NCI-H510A treated with DMSO at 0.1 percent for 48 hours (cell line): ENCODE measurements around the gene GPER1.
"Not testable (repeated sequence)": the region's sequence is repeated elsewhere in the genome, so short reads cannot be mapped to it uniquely, and the experiment has no call there.

Experiments used
- DNase-seq: peaks from one replicate; lab custom pipeline; 2025; lab: John Stamatoyannopoulos, UW

The GPER1 gene

DNA sequence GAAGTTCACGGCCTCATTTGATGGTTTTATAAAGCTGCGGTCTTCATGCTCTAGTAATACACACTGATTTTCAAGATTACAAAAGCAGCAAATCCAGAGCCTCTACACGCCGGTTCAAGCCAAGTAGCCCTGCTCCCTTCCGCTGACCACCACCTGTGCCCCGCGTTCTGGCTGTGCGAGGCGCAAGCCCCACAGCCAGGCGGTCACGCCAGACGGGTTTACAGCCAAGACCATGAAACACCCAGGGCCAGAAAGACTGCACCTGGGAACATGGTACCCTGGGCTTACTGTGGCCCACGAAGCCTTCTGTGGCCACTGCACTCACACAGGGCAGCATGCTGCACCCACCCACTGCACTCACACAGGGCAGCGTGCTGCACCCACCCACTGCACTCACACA, 33.6 kb downstream of the GPER1 start:
- no peak for DNase-seq

DNA sequence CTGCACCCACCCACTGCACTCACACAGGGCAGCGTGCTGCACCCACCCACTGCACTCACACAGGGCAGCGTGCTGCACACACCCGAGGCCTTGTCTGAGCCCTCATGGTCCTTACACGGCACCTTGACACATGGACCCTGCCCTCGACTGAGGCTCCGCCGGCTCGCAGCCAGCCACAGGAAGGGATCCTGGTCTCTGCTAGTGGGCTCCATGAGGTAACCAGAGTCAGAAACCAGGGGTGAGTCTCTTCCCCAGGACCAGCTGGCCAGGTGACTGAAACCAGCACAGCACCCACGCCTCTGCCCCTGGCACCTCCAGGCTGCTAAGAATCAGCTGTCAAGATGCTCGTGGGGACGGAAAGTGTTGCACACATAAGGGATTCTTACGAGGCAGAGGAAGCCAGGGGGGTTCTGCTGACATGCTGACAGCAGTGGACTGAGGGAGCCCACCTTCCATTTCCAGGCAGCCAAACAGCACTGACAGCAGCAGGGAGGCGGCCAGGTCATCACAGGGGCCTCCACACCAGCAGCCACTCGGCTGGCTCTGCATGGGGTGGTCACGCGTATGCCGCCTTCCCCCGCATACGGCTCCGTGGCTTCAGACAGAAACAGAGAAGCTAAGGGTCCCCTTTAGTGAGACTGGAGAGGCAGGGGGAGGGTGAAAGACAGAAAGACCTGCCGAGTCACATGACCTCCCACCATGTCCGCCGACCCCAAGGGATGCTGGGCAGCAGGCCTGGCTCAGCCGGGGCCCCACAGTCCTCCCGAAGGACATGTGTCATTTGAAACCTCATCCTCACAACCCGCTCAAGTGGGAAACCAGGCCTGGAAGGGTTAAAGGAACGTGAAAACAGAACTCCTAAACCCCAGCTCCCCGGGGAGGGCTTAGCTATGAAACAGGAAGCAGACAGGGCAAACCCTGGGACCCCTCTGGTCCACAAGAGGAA, 34.2 kb downstream of the GPER1 start:
- DNase-seq, result no peak

- DNase-seq, result no peak
These were observed 35.1 kb downstream of the GPER1 start for GRCh38 chr7:1122832-1123501.

GRCh38 chr7:1123715-1124114, 35.8 kb downstream of the GPER1 start:
- DNase-seq, result no peak

DNA sequence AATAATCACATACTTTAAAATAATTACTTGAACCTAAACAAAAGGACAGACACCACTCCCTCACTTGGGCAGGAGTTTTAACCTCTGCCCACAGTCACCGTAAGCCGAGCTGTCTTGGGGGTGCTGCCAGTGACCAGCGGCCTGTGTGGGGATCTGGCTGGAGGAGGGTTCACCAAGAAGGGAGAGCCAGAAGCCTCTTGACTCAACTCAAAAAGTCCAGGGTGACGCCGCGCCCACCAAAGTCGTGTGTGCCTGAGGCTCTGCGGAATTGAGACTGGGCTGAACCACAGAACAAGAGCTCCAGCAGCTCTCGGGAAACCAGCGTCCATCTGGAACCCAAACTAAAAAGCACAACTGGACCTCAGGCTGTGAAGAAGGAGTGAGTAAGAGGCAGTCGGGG, 36.3 kb downstream of the GPER1 start:
- no peak for DNase-seq

GRCh38 chr7:1124816-1125602, 37.1 kb downstream of the GPER1 start:
- no peak for DNase-seq

DNA sequence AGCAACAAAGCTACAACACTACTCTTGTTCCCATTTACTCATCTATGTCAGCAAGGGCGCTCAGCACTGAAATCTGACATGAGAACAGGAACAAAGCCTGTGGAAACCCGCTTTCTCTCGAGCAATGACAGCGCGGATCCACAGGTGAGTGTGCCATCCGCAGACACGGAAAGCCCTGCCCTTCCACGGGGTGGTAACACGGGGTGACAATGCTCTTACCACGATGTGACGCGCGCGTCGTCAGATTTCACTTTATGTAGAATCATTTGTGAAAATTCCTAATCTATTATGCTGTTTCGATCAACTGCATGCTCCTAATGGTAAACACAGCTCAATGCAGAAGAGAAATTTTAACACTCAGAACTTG, 37.7 kb downstream of the GPER1 start:
- DNase-seq, result no peak

GRCh38 chr7:1127001-1127400, 39.1 kb downstream of the GPER1 start:
- DNase-seq, result no peak

GRCh38 chr7:1129431-1129830, 41.5 kb downstream of the GPER1 start:
- DNase-seq, result no peak

DNA sequence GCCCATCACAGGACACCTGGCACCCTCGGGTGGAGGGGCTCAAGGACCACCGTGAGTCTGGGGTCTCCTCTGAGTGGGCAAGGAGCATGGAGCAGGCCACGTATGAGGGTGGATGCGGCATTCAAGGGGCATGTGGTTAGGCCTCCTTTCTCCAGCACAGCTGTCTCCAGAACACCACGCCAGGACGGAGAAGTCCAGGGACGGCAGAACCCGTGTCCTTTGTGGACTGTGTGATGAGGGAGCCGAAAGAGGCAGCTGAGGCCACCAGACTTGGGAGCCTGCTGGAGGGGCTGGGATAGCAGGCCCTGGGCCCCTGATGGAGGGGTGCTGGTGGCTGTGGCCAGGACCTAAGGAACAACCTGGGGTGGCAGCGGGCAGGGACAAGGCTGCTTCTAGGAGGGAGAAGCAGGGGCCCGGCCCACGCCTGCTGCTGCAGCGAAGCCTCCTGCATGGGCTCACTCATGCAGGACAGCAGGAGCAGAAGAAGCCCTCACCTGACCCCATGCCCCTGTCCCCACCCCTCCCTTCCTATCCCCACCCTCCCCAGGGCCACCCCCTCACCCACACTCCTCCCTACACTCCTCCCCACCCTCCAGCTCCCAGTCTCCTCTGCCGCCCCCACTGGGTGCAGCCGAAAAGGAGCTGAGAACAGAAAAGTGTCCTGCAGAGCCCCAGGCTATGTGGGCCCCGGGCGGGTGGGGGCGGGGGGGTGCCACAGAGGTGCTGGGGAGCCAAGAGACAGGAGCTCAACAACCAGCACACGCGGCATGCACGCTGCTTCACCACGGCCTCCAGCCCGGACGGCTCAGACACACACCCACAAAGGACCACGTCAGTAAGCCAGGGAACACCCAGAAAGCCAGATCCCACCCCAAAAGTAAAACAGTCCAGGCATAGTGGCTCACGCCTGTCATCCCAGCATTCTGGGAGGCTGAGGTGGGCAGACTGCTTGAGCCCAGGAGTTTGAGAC, 42.4 kb downstream of the GPER1 start:
- no peak for DNase-seq

DNA sequence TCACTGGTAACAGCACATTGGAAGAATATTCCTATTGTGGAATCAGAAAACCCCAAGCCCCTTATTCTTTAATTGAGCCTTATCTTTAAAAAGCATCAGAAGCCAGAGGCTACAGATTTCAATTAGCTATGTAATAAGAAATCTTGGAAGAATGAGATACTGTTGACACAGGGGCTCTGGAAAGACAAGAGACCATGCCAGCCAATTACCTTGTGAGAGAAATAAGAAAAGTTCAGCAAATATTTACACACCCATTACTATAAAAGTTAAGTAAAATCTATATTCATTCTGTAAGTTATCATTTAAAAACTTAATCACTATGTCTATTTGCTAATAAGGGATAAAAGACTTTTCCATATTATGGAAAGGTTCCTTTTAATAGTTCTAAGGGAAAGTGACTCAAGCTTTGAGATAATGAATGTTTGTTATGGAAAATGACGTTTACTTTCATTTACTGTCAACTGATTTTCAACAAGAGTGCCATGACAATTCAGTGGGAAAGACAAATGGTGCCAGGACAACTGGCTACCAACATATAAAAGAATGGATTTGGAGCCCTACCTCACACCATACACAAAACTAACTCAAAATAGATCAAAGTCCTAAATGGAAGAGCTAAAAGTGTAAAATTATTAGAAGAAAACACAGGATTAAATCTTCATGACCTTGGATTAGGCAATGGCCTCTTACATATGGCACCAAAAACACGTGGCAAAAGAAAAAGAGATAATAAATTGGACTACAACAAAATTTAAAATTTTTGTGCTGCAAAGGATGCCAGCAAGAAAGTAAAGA, 43.8 kb downstream of the GPER1 start:
- DNase-seq, result no peak

DNA sequence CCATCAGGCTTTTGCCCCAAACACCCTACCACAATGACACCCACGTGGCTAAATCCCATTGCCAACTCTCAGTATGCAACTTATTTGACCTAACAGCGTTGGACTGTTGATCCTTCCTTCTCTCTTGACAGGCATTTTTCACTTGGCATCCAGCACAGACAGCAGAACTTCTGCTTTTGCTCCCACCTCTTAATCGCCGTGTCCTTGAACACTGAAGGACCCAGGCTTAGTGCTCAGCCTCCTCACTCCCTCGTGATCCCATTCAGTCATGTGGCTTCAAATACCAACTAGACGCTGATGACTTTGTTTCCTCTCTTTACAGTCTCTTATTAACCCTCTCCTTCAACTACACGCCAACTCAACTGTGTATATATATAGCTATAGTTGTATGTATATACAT, 47.0 kb downstream of the GPER1 start:
- no peak for DNase-seq

DNA sequence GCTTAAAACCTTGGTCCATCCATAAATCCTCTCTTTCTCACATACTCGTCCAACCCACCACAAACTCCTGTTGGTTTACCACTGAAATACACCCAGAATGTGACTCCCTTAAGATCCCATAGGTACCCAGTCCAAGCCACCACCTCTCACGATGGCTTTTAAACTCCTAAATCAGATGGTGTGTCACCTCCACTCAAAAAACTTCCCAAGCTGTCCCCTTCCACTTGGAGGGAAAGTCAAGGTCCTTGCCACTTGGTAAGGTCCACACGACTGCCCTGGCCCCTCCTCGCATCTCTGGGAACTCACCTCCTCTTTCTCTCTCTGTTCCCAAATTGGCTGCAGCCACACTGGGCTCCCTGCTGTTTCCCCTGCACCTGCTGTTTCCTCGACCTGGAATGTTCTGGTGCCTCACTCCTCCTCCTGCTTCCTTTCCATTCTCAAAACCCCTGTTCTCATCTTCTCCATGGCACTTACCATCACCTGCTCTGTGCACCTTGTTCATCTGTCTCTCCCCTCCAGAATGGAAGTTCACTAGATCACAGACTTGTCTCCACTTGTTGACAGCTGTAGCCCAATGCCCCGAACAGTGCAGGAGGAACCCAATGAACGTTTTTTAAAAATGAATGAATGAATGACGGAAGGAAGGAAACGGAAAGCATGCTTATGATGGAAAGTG, 49.1 kb downstream of the GPER1 start:
- DNase-seq, result peak; percentile 7

DNA sequence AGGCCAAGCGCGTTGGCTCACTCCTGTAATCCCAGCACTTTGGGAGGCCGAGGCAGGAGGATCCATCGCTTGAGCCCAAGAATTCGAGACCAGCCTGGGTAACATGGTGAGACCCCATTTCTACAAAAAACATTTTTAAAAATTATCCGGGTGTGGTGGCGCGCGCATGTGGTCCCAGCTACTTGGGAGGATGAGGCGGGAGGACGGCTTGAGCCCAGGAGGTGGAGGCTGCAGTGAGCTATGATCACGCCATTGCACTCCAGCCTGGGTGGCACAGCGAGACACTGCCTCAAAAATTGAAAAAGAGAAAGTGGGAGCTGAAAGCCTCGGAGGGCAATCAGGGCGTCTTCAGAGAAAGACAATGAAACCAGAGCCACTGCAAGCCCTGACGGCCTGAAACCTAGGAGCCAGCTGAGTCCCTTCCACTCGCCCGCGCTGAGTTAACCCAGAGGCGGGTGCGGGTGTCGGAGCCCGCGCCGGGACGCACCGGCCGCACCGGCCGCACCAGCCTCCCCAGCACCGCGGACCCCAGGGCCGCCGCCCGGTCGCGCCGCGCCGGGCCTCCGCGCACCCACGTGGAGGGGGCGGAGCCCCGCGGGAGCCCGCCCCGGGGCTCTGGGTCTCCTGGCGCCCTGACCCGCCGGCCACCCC, 49.7 kb downstream of the GPER1 start:
- DNase-seq, result no peak

GRCh38 chr7:1140476-1141104, 52.7 kb downstream of the GPER1 start:
- no peak for DNase-seq

GRCh38 chr7:1141651-1142050, 53.7 kb downstream of the GPER1 start:
- no peak for DNase-seq

DNA sequence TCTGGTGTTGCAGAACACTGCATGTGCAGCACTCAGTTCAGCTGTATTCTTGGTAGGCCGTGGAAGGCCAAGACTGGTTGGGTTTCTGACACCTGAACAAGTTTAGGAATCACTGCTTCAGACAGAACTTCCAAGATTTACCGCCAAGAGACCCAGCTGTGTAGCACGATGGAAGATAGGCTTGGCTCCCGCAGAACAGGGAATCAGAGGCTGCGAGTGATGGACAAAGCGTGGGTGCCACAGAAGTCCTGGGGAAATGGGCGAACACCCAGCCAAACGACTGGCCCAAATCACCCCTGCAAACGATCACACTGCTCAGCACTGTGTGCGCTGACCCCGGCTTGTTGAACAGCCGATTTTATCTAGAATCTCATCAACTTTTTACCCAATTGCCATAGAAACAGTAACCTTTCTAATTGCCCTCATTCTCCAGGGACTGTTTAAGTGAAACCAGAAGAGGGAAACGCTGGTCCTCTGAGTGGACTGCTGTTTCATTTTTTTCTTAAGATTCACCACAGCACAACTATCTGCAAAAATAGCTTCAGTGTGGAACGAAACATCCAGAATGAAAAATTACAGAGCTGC, 54.2 kb downstream of the GPER1 start:
- DNase-seq, result no peak

DNA sequence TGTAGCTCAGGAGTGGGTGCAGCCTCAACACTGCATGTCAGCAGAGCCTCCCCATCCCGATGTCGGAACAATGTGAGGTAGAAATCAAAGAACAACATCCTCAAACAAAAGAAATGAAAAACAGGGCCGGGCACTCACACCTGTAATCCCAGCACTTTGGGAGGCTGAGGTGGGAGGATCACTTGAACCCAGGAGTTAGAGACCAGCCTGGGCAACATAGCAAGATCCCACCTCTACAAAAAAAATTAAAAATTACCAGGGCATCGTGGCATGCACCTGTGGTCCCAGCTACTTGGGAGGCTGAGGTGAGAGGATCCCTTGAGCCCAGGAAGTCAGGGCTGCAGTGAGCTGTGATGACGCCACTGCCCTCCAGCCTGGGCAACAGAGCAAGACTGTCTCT, 55.1 kb downstream of the GPER1 start:
- not testable (repeated sequence) for DNase-seq
